A673 (cell line): ENCODE results near the gene ZNF500. TPM values are rescaled to one million over a fixed set of nuclear protein-coding genes. Genes with fewer than 3 reads are reported as not detected.

Experiments used
- Bru-seq: library from RNA; stranded (reverse); fragments of 400-500 nt; gene quantifications from one replicate; lab custom pipeline; 2021; lab: Mats Ljungman, UMichigan
- BruChase-seq, 2 experiments: library from RNA; stranded (reverse); fragments of 400-500 nt; gene quantifications; one replicate each; lab custom pipeline; 2021; lab: Mats Ljungman, UMichigan
- BruUV-seq: library from RNA; stranded (reverse); fragments of 400-500 nt; replicated peaks from 2 replicates; lab custom pipeline; 2021; lab: Mats Ljungman, UMichigan
- CTCF ChIA-PET: fragments of 300-600 bp; sonication (Branson Sonifier 250); formaldehyde crosslinking; loops from one replicate; lab custom pipeline; 2022; ENCODE audit warnings: antibody characterized with exemption; lab: Charles Lee
- POLR2A ChIA-PET: fragments of 300-600 bp; sonication (Branson Sonifier 250); formaldehyde crosslinking; loops from one replicate; lab custom pipeline; 2022; ENCODE audit warnings: antibody characterized with exemption; ENCODE audit not compliant: low non-redundant PET; lab: Charles Lee
- DNase-seq: peaks from one replicate; pipeline ENCODE4 v3.0.0-alpha.2; 2015; ENCODE audit warnings: low spot score
- H3K27ac ChIP-seq: fragments of 200-600 bp; sonication (generic); 2 replicates; pipeline ENCODE4 v1.5.1; 2016; ENCODE audit warnings: mixed run types, low read depth, mild to moderate bottlenecking, mixed read lengths, antibody characterized with exemption, low read length; ENCODE audit not compliant: poor library complexity, severe bottlenecking
- H3K27me3 ChIP-seq: fragments of 200-600 bp; sonication (generic); replicated peaks from 2 replicates; pipeline ENCODE4 v1.6.1; 2017; ENCODE audit warnings: mixed run types, low read depth, mild to moderate bottlenecking, mixed read lengths, antibody characterized with exemption, low read length; ENCODE audit not compliant: insufficient read depth, poor library complexity
- H3K36me3 ChIP-seq: fragments of 200-600 bp; sonication (generic); 2 replicates; pipeline ENCODE4 v1.6.1; 2016; ENCODE audit warnings: mixed run types, mild to moderate bottlenecking, mixed read lengths, antibody characterized with exemption, low read length; ENCODE audit not compliant: insufficient read depth, poor library complexity, severe bottlenecking
- H3K4me1 ChIP-seq: fragments of 200-600 bp; sonication (generic); 2 replicates; pipeline ENCODE4 v1.6.1; 2017; ENCODE audit warnings: mixed run types, mild to moderate bottlenecking, mixed read lengths, antibody characterized with exemption, low read length; ENCODE audit not compliant: insufficient read depth, poor library complexity, severe bottlenecking
- H3K4me3 ChIP-seq: fragments of 200-600 bp; sonication (generic); 2 replicates; pipeline ENCODE4 v1.5.1; 2016; ENCODE audit warnings: low read depth, mixed run types, mild to moderate bottlenecking, mixed read lengths, low read length; ENCODE audit not compliant: poor library complexity, severe bottlenecking
- H3K9me3 ChIP-seq: fragments of 200-600 bp; sonication (generic); 2 replicates; pipeline ENCODE4 v1.6.1; 2016; ENCODE audit warnings: mixed run types, low read depth, mild to moderate bottlenecking, mixed read lengths, antibody characterized with exemption, low read length; ENCODE audit not compliant: poor library complexity, severe bottlenecking
- EZH2 ChIP-seq: fragments of 200-600 bp; sonication (generic); IDR thresholded peaks from 2 replicates; pipeline ENCODE4 v1.6.1; 2017; ENCODE audit warnings: borderline replicate concordance, low read depth, mild to moderate bottlenecking, mixed read lengths, antibody characterized with exemption, low read length; ENCODE audit not compliant: poor library complexity, severe bottlenecking
- intact Hi-C: fragments of 100-400 bp; cut with micrococcal nuclease; formaldehyde crosslinking; loops from one replicate; pipeline ENCODE4 v1.10.0; 2022; ENCODE audit not compliant: unreplicated experiment
- long read RNA-seq: library from polyadenylated mRNA; stranded (forward); transcript quantifications from one replicate; pipeline ENCODE4 v2.0.0, GENCODE V29; 2022
- total RNA-seq: library from RNA; stranded (reverse); gene quantifications from 2 replicates; pipeline ENCODE4 v1.2.3, GENCODE V29; 2021
- TF ChIP-seq, protein P1 (sequence below): fragments of 300-800, 200-600 bp; sonication (generic); conservative IDR thresholded peaks from 2 replicates; pipeline ENCODE4 v1.5.1; 2017; ENCODE audit warnings: low read depth, mild to moderate bottlenecking, antibody characterized with exemption, low read length, moderate library complexity, mixed read lengths

Gene ZNF500
- total RNA-seq: 16.8 and 19.1 TPM in 2 replicates
- Bru-seq, nascent RNA: percentile 66 among the genes with signal in this experiment
- percentile 67 among the genes with signal in this experiment for BruChase-seq, experiment 1, labeled RNA remaining after a 2-hour chase
- BruChase-seq, experiment 2, labeled RNA remaining after a 6-hour chase: percentile 72 among the genes with signal in this experiment
- long read RNA-seq, full-length matches to known transcripts: 4 of 8 reads
- long read RNA-seq, partial matches to known transcripts: 2 of 8 reads
- long read RNA-seq, other reads (novel, unspliced or antisense): 2 of 8 reads

DNA sequence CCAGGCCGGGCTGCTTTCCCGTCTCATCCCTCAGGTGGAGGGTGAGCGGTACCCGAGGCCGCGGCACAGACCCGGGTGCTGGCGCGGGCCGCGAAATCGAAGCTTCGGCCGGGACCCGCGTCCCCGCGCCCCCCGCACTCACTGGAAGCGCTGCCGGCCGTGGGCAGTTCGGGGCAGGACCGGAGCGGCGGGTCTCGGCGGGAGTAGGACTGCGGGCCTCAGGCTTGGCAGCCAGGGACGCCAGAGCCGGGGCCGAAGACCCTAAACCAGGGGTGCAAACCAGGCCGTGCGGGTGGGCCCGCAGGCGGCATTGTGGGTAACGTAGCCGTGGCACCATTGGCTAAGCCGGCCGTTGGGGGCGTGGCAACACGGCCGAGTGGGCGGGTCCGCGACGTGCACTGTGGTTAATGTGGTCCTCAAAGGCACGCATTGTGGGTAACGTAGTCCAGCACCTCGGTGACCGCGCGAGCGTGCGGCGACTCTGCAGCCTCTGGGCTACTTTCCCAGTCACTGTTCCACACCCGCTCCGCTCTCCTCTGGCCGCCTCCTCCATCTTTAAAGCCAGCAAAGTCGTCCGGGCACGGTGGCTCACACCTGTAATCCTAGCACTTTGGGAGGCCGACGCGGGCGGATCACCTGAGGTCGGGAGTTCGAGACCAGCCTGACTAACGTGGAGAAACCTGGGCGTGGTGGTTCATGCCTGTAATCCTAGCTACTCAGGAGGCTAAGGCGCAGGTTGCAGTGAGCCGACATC, at the start of gene ZNF500:
ZNF500 (minus strand) TSS at position 288 of the 754 bp plus-strand sequence. CDS start 1,184 bp downstream, outside the sequence.
- CTCF ChIA-PET: no interaction called here
- intact Hi-C loops: no loop called here

DNA sequence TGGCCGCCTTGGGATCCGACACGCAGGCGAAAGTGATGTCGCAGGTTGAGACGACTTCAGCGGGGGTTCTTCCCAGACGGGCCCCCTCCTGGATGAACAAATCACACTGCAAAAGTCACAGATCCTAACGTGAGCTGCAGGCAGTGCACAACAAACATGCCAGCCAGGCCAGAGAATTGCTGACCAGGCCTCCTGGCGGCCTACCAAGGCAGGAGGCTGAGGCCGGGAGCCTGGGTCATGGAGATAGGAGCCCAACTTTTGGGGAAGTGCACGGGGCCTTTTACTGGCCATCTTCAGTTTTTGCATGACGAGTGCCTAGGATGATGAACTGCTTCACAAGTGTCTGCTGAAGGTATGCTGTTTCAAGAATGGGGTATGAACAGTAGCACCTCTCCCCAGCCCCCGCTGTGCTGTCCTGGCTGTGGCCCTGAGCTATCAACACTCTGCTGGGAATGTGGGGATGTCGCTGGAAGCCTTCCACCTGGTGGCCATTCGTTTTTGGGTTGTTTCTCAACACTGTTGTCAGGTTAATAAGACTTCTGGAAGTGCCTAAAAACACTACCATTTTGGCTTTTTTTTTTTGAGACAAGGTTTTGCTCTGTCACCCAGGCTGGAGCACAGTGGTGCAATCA, 47.7 kb upstream of the ZNF500 start:
- intact Hi-C loops: no loop called here
- TF ChIP-seq EZH2: no peak
- TF ChIP-seq, protein P1, sequence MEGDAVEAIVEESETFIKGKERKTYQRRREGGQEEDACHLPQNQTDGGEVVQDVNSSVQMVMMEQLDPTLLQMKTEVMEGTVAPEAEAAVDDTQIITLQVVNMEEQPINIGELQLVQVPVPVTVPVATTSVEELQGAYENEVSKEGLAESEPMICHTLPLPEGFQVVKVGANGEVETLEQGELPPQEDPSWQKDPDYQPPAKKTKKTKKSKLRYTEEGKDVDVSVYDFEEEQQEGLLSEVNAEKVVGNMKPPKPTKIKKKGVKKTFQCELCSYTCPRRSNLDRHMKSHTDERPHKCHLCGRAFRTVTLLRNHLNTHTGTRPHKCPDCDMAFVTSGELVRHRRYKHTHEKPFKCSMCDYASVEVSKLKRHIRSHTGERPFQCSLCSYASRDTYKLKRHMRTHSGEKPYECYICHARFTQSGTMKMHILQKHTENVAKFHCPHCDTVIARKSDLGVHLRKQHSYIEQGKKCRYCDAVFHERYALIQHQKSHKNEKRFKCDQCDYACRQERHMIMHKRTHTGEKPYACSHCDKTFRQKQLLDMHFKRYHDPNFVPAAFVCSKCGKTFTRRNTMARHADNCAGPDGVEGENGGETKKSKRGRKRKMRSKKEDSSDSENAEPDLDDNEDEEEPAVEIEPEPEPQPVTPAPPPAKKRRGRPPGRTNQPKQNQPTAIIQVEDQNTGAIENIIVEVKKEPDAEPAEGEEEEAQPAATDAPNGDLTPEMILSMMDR: no peak
- Histone ChIP-seq H3K27me3 (no peaks in the 10 kb centered on the region), H3K27ac (no peak overlapping the region), H3K4me1 (no peaks in the 10 kb centered on the region), H3K4me3 (no peak overlapping the region), H3K9me3 (no peaks in the 10 kb centered on the region), H3K36me3 (peaks cover 49% of the 10 kb centered on the region)
- ChIA-PET CTCF (no interaction called here), POLR2A (no interaction called here)
- no TSS peak for BruUV-seq
- no peak for DNase-seq

More for the DNA sequence above, at the start of gene ZNF500:
- H3K27ac ChIP-seq: peak within 1 kb of the TSS; percentile 87
- DNase-seq: peak; percentile 97
- peak within 1 kb of the TSS; percentile 82 for H3K4me3 ChIP-seq
- no TSS peak for BruUV-seq
- POLR2A ChIA-PET: no interaction called here
- H3K36me3 ChIP-seq: peaks cover 25% of the 10 kb centered on the region
- TF ChIP-seq EZH2: no peak
- TF ChIP-seq, protein P1: no peak
- H3K4me1 ChIP-seq: peaks cover 13% of the 10 kb centered on the region
- H3K27me3 ChIP-seq: no peaks in the 10 kb centered on the region
- no peaks in the 10 kb centered on the region for H3K9me3 ChIP-seq

DNA sequence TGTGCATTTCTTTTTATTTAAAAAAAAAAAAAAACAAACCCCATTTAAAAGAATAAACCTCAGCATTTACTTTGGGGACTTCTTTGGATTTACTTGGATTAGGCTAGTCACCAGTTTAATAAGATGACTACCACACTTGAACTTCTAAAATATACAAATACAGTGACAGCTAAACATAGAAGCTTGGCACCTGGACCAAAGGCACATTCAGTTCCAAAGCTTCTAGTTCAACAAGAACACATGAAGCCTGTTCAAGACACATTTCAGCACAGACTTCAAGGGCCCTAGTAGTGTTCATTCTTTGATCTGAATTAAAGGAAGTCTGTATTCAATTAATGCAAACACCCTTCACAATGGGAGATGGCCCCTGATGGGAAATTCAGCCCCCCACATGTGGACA, 47.1 kb upstream of the ZNF500 start:
- Histone ChIP-seq H3K36me3 (peaks cover 50% of the 10 kb centered on the region), H3K4me3 (no peak overlapping the region), H3K27ac (no peak overlapping the region), H3K4me1 (no peaks in the 10 kb centered on the region), H3K27me3 (no peaks in the 10 kb centered on the region), H3K9me3 (no peaks in the 10 kb centered on the region)
- ChIA-PET CTCF (no interaction called here), POLR2A (no interaction called here)
- no TSS peak for BruUV-seq
- DNase-seq: no peak
- intact Hi-C loops: no loop called here
- TF ChIP-seq, protein P1: no peak
- TF ChIP-seq EZH2: no peak
